GM12873 (cell line): Measurements from ENCODE around the gene EGLN3.

ENCODE experiments used
- TF ChIP-seq, protein P1 (sequence below): IDR thresholded peaks from 2 replicates; pipeline ENCODE4 v1.5.1; 2012; ENCODE audit warnings: low read depth, mild to moderate bottlenecking, moderate library complexity, low read length, control low read depth; ENCODE audit not compliant: insufficient read depth; ENCODE audit errors: missing control alignments

Gene EGLN3

DNA sequence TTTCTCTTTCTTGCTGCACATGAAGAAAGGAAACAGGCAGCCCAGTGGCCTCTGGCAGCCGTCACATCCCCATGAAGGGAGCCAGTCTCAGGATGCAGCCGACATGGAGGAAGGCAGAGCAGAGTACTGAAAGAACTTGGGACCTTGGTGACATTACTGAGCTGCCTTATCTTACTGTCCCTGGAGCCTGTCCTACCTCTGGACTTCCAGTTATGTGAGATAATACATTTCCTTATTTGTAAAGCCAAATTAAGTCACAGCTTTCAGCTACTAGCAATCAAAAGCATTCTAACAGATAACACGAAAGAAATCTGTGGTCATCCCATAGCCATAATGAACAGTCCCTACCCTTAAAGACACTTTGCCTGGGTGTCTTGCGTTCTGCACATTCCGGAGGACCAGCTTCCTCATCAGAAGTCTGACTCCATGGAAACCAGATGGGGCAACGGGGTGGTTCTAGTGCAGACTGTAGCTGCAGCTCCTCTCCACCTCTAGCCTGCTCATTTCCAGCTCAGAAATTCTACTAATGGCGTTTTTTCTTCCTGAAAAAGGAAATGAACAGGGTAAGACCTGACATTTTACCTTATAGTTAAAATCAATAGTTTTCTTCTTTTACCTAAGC lies 7.8 kb upstream of the EGLN3 start:
- TF ChIP-seq, protein P1, sequence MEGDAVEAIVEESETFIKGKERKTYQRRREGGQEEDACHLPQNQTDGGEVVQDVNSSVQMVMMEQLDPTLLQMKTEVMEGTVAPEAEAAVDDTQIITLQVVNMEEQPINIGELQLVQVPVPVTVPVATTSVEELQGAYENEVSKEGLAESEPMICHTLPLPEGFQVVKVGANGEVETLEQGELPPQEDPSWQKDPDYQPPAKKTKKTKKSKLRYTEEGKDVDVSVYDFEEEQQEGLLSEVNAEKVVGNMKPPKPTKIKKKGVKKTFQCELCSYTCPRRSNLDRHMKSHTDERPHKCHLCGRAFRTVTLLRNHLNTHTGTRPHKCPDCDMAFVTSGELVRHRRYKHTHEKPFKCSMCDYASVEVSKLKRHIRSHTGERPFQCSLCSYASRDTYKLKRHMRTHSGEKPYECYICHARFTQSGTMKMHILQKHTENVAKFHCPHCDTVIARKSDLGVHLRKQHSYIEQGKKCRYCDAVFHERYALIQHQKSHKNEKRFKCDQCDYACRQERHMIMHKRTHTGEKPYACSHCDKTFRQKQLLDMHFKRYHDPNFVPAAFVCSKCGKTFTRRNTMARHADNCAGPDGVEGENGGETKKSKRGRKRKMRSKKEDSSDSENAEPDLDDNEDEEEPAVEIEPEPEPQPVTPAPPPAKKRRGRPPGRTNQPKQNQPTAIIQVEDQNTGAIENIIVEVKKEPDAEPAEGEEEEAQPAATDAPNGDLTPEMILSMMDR, result no peak

- TF ChIP-seq, protein P1, result no peak
Measured at GRCh38 chr14:33957993-33958392, 7.1 kb upstream of the EGLN3 start.

- TF ChIP-seq, protein P1, result no peak
Measured at GRCh38 chr14:33957299-33957698, 6.4 kb upstream of the EGLN3 start.

DNA sequence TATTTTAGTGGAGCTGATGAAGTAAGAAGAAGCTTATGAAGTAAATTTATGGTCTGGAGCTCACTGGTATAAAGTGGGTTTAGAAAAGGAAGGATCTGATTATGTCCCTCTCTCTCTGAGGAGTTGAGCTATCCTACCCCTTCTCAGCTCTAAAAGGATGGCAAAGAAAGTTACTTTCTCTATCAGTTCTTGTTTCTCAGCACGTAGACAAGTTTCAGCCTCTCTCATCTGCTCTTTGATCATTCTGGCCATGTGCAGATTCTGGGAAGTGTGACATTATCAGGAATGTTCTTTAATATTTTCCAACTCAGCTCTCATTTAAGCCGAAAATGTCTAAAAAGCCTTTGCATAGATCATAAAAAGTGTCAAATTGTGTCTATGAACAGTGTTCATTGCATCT lies 5.8 kb upstream of the EGLN3 start:
- TF ChIP-seq, protein P1, result no peak

DNA sequence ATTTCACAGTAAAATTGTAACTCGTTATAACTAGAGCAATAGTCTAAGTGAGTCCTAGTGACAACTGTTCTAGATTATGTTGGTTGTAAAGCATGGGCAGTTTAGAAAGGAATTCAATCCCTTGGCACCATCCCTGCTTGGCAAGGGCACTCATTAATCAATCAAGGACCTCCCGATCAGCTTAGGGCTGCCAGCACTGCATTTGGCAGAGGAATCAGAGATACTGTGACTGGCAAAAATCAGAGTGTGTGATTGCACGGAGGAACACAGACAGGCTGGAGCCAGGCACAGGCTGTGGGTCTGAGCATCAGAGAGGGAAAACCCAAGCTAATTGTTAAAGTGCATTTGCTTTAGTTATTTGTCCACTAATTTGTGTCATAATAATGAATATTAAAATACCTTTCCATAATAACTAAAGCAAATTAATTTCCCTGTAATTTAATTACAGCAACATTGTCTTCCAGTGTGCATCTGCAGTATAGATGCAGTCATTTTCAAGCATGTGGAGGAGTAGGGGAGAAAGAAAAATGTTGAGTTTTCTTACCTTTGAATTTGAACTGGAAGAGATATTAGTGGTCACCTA lies 3.2 kb upstream of the EGLN3 start:
- TF ChIP-seq, protein P1, result no peak

DNA sequence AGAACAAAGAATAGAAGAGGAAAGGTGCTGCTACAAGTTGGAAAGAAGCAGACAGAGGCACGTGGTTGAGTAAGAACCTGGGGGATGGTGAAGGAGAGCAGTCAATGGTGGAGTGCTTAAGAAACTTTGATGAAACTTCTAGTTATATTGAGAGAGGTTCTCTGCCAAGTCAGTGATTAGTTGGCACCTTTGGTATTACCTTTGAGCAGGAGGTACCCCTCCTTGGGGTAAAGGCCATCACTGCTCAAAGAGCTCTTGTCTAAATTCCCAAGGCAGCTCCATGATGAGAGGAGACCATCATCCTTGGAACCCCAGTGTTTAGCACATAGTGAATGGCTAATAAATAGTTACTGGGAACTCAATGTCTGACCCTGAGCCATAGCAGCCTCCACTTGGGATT lies 1.7 kb upstream of the EGLN3 start:
- TF ChIP-seq, protein P1, result no peak

DNA sequence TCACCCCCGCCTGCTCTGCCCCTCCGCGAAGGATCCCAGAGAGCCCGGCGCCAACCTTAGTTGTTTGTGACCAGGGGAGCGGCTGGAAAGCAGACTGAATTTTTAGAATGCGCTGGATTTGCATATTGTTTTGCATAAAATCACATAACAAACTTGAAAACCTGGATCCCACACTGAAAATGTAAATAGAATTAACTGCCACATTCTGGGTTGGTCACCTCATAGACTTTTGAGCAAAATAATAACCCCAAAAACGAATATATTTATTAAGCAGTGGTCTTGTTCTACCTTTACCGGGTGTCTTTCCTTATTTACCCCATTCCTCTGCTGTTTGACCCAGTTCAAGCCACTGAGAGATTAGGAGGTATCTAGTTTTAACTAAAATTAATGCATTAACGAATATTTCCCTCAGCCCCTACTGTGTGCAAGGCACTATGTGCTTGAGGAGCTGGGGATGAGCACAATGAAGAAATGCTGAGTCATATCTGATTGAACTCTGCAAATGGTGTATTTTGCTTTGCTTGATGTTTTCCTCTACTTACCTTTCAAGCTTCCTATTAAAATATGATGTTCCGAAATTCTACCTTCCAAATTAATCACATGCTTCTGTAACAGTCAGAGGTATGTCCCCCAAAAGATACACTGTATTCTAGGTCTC lies 438 bp upstream of the EGLN3 start:
- TF ChIP-seq, protein P1, result no peak
